Spleen (tissue), 7 donors: ENCODE measurements around the gene PDXK.
A peak's percentile ranks its signal among the peaks of the same experiment; 100 is the strongest.

ENCODE experiments used
- POLR2AphosphoS5 ChIP-seq, 3 donors: sonication (generic); formaldehyde crosslinking; IDR thresholded peaks; one replicate each; pipeline ENCODE4 v1.5.1; 2017; ENCODE audit warnings: antibody characterized with exemption in 3 of 3
- TF ChIP-seq, protein P1 (sequence below), 11 experiments: fragments of 200-600 bp in 7 of 11; fragments of 450-650 bp in 4 of 11; sonication (generic) in 4 of 11; IDR thresholded peaks in 8 of 11; conservative IDR thresholded peaks in 3 of 11; 1 replicate in 7 of 11; 2 replicates in 4 of 11; pipeline versions ENCODE4 v1.4.0 to v1.8.0; 2016 to 2021; ENCODE audit warnings: antibody characterized with exemption in 11 of 11, inconsistent platforms in 4 of 11, mild to moderate bottlenecking in 1 of 11
- donor health status: DM: no; HTN: no; CAD: no; lungs with moderate emphysema.
- donor health status: DM: no; HTN: no; CAD: no.
- donor health status: DM: no; HTN: no; CAD: no.

DNA sequence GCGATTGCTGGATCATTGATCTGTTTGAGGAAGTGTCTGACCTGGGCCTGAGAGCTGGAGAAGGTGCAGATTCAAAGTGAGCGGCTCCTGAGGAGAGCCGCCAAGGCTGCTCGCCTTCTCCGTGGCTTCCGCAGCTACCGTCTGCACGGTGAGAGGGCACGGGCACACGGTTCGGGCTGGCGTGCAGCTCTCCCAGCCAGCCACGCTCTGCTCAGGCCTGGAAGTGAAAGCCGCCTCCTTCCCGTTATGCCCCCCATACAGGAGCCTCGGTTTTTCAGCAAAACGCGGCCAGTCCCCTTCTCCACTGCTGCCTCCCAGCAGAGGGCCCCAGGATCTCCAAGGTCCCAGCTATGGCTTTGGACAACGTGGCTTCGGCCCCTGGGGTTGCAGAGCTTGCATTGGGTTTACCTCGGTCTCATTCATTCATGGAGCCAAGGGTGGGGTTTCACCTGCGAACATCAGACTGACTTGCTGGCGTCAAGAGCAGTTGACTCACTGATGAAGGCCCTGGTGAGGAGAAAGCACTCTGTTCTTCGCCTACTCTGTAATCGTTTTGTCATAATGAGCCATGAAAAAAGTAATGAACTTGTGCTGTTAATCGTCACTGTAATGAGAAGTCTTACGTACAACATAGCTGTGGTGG lies 24.4 kb upstream of the PDXK start:
- TF ChIP-seq, protein P1, sequence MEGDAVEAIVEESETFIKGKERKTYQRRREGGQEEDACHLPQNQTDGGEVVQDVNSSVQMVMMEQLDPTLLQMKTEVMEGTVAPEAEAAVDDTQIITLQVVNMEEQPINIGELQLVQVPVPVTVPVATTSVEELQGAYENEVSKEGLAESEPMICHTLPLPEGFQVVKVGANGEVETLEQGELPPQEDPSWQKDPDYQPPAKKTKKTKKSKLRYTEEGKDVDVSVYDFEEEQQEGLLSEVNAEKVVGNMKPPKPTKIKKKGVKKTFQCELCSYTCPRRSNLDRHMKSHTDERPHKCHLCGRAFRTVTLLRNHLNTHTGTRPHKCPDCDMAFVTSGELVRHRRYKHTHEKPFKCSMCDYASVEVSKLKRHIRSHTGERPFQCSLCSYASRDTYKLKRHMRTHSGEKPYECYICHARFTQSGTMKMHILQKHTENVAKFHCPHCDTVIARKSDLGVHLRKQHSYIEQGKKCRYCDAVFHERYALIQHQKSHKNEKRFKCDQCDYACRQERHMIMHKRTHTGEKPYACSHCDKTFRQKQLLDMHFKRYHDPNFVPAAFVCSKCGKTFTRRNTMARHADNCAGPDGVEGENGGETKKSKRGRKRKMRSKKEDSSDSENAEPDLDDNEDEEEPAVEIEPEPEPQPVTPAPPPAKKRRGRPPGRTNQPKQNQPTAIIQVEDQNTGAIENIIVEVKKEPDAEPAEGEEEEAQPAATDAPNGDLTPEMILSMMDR (IDR thresholded peaks at IDR 0.05 in 8 of 11, conservative IDR thresholded peaks at IDR 0.05 in 3 of 11) = no peak
- peak in 1 of 3 donors; percentile 20 for TF ChIP-seq POLR2AphosphoS5 (IDR thresholded peaks at IDR 0.05)
